GM23338 (cell line): ENCODE measurements around the gene ASCL2. TPM values are rescaled to one million over a fixed set of nuclear protein-coding genes. Genes with fewer than 3 reads are reported as not detected.

Source experiments
- ATAC-seq: fragments of 200-7000 bp; cut with Tn5 transposase; 3 replicates; pipeline ENCODE4 v1.9.1; 2020
- DNase-seq: peaks from one replicate; pipeline ENCODE4 v3.0.0-alpha.2; 2015; ENCODE audit warnings: low spot score
- H2AFZ ChIP-seq: fragments of 200-600 bp; sonication (generic); 2 replicates; pipeline ENCODE4 v1.8.0; 2016; ENCODE audit warnings: antibody characterized with exemption, mild to moderate bottlenecking, moderate library complexity
- H3F3A ChIP-seq: fragments of 200-600 bp; sonication (generic); replicated peaks from 2 replicates; pipeline ENCODE4 v1.8.0; 2017; ENCODE audit warnings: antibody characterized with exemption, mixed run types, low read depth
- H3K27ac ChIP-seq: fragments of 200-600 bp; sonication (generic); 2 replicates; pipeline ENCODE4 v1.6.1; 2016; ENCODE audit warnings: low read depth
- H3K27me3 ChIP-seq: fragments of 200-600 bp; sonication (generic); 2 replicates; pipeline ENCODE4 v1.8.0; 2016; ENCODE audit warnings: mild to moderate bottlenecking, mixed run types, moderate library complexity; ENCODE audit not compliant: insufficient read depth
- H3K36me3 ChIP-seq: fragments of 200-600 bp; sonication (generic); 2 replicates; pipeline ENCODE4 v1.8.0; 2016; ENCODE audit warnings: mild to moderate bottlenecking; ENCODE audit not compliant: insufficient read depth
- H3K4me1 ChIP-seq: fragments of 200-600 bp; sonication (generic); 2 replicates; pipeline ENCODE4 v1.8.0; 2016; ENCODE audit warnings: mild to moderate bottlenecking, moderate library complexity; ENCODE audit not compliant: insufficient read depth
- H3K4me2 ChIP-seq: fragments of 200-600 bp; sonication (generic); 2 replicates; pipeline ENCODE4 v1.7.1; 2017; ENCODE audit warnings: mixed run types
- H3K4me3 ChIP-seq: fragments of 200-600 bp; sonication (generic); 2 replicates; pipeline ENCODE4 v1.6.1; 2016; ENCODE audit warnings: mixed run types
- H3K79me2 ChIP-seq: fragments of 200-600 bp; sonication (generic); replicated peaks from 2 replicates; pipeline ENCODE4 v1.8.0; 2017; ENCODE audit warnings: mild to moderate bottlenecking; ENCODE audit not compliant: insufficient read depth
- H3K9me2 ChIP-seq: fragments of 200-600 bp; sonication (generic); 2 replicates; pipeline ENCODE4 v1.8.0; 2017; ENCODE audit not compliant: insufficient read depth
- H4K20me1 ChIP-seq: fragments of 200-600 bp; sonication (generic); replicated peaks from 2 replicates; pipeline ENCODE4 v1.8.0; 2017; ENCODE audit warnings: mild to moderate bottlenecking; ENCODE audit not compliant: insufficient read depth
- H3K27ac Mint-ChIP-seq: 2 replicates; pipeline ENCODE4 v1.8.0; 2020; ENCODE audit warnings: inconsistent platforms, mild to moderate bottlenecking, moderate library complexity, mixed read lengths
- H3K27me3 Mint-ChIP-seq: 3 replicates; pipeline ENCODE4 v1.8.0; 2022; ENCODE audit warnings: low read depth, mild to moderate bottlenecking, moderate library complexity, mixed read lengths, inconsistent platforms; ENCODE audit not compliant: insufficient read depth, poor library complexity
- H3K36me3 Mint-ChIP-seq: 3 replicates; pipeline ENCODE4 v1.8.0; 2021; ENCODE audit warnings: low read depth, mild to moderate bottlenecking, inconsistent platforms, moderate library complexity, mixed read lengths
- H3K4me1 Mint-ChIP-seq: 3 replicates; pipeline ENCODE4 v1.8.0; 2020; ENCODE audit warnings: mild to moderate bottlenecking, inconsistent platforms, mixed read lengths
- H3K4me3 Mint-ChIP-seq: 3 replicates; pipeline ENCODE4 v1.8.0; 2021; ENCODE audit warnings: moderate library complexity, mild to moderate bottlenecking, inconsistent platforms, mixed read lengths
- H3K9me3 Mint-ChIP-seq: 3 replicates; pipeline ENCODE4 v1.8.0; 2020; ENCODE audit warnings: moderate library complexity, mild to moderate bottlenecking, inconsistent platforms, mixed read lengths
- CREB1 ChIP-seq: fragments of 250-450 bp; sonication (Bioruptor Pico); IDR thresholded peaks from 2 replicates; pipeline ENCODE4 v1.5.0; 2020; ENCODE audit warnings: low read depth, mild to moderate bottlenecking, moderate library complexity
- CTCF ChIP-seq, 2 experiments: fragments of 200-600 bp in 1 of 2; sonication (generic) in 1 of 2; conservative IDR thresholded peaks; 2 replicates each; pipeline versions ENCODE4 v1.5.1 to v1.6.1; 2016 to 2017; ENCODE audit warnings: antibody characterized with exemption in 2 of 2, low read depth in 2 of 2, mild to moderate bottlenecking in 2 of 2, moderate library complexity in 1 of 2
- EZH2 ChIP-seq: fragments of 200-600 bp; sonication (generic); IDR thresholded peaks from one replicate; pipeline ENCODE4 v1.8.0; 2017; ENCODE audit warnings: antibody characterized with exemption, mild to moderate bottlenecking, low read depth; ENCODE audit not compliant: unreplicated experiment
- EZH2phosphoT487 ChIP-seq: fragments of 200-600 bp; sonication (generic); IDR thresholded peaks from one replicate; pipeline ENCODE4 v1.8.1; 2018; ENCODE audit warnings: antibody characterized with exemption; ENCODE audit not compliant: unreplicated experiment
- NANOG ChIP-seq: IDR thresholded peaks from 2 replicates; pipeline ENCODE4 v1.6.1; 2016; ENCODE audit warnings: antibody characterized with exemption, borderline replicate concordance
- POLR2AphosphoS5 ChIP-seq: IDR thresholded peaks from 2 replicates; pipeline ENCODE4 v1.6.1; 2016; ENCODE audit warnings: antibody characterized with exemption, low read depth
- ZNF114 ChIP-seq: fragments of 250-450 bp; sonication (Bioruptor Pico); IDR thresholded peaks from 2 replicates; pipeline ENCODE4 v1.5.0; 2020; ENCODE audit warnings: mild to moderate bottlenecking, moderate library complexity
- polyA plus RNA-seq: library from polyadenylated mRNA; unstranded; fragments of >200 nt; fragmentation: Nextera tagmentation; extraction: Ambion mirVana; gene quantifications from 2 replicates; pipeline ENCODE4 v1.2.1, GENCODE V29; 2016
- total RNA-seq: library from RNA; depleted of rRNA; stranded (reverse); fragments of >200 nt; shearing (Covaris generic); gene quantifications from 2 replicates; pipeline ENCODE4 v1.2.3, GENCODE V29; 2014
- TF ChIP-seq, protein P1 (sequence below): IDR thresholded peaks from 2 replicates; pipeline ENCODE4 v1.6.1; 2016; ENCODE audit warnings: antibody characterized with exemption
- TF ChIP-seq, protein P2 (sequence below): fragments of 250-450 bp; sonication (Bioruptor Pico); IDR thresholded peaks from 2 replicates; pipeline ENCODE4 v1.5.0; 2020; ENCODE audit warnings: mild to moderate bottlenecking, moderate library complexity
- TF ChIP-seq, protein P3 (sequence below): IDR thresholded peaks from one replicate; pipeline ENCODE4 v1.6.1; 2018; ENCODE audit warnings: antibody characterized with exemption; ENCODE audit not compliant: unreplicated experiment

Gene ASCL2
- total and polyA plus RNA-seq, 2 experiments from 2014 or later, result 0.57 to 1.6 TPM

- H3K27ac Mint-ChIP-seq, result no peak overlapping the region
- no peaks in the 10 kb centered on the region for H3K36me3 Mint-ChIP-seq
- DNase-seq, result no peak
Observed at GRCh38 chr11:2267306-2267850, 3.0 kb downstream of the ASCL2 start.

More at GRCh38 chr11:2267306-2267850, 3.0 kb downstream of the ASCL2 start:
- Histone ChIP-seq H2AFZ (no peak overlapping the region), H3K4me2 (no peak overlapping the region), H3K27ac (no peak overlapping the region), H3F3A (no peaks in the 10 kb centered on the region), H3K27me3 (peaks cover 53% of the 10 kb centered on the region), H3K4me3 (no peak overlapping the region), H3K36me3 (no peaks in the 10 kb centered on the region), H3K79me2 (no peaks in the 10 kb centered on the region), H3K9me2 (no peaks in the 10 kb centered on the region), H3K4me1 (peaks cover 6% of the 10 kb centered on the region), H4K20me1 (no peaks in the 10 kb centered on the region)
- no peak for ATAC-seq
- Mint-ChIP-seq H3K4me3 (no peak overlapping the region), H3K9me3 (peaks cover 5% of the 10 kb centered on the region; the same call in 2 of the 3 replicates), H3K27me3 (peaks cover 44% of the 10 kb centered on the region), H3K4me1 (peaks cover 12% of the 10 kb centered on the region)
- TF ChIP-seq, protein P1, sequence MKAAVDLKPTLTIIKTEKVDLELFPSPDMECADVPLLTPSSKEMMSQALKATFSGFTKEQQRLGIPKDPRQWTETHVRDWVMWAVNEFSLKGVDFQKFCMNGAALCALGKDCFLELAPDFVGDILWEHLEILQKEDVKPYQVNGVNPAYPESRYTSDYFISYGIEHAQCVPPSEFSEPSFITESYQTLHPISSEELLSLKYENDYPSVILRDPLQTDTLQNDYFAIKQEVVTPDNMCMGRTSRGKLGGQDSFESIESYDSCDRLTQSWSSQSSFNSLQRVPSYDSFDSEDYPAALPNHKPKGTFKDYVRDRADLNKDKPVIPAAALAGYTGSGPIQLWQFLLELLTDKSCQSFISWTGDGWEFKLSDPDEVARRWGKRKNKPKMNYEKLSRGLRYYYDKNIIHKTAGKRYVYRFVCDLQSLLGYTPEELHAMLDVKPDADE, result no peak
- TF ChIP-seq CREB1 (CRISPR knock-in tag), result no peak
- no peak for TF ChIP-seq ZNF114 (CRISPR knock-in tag)
- TF ChIP-seq EZH2, result no peak
- no peak for TF ChIP-seq NANOG
- no peak for TF ChIP-seq POLR2AphosphoS5
- TF ChIP-seq, protein P2, sequence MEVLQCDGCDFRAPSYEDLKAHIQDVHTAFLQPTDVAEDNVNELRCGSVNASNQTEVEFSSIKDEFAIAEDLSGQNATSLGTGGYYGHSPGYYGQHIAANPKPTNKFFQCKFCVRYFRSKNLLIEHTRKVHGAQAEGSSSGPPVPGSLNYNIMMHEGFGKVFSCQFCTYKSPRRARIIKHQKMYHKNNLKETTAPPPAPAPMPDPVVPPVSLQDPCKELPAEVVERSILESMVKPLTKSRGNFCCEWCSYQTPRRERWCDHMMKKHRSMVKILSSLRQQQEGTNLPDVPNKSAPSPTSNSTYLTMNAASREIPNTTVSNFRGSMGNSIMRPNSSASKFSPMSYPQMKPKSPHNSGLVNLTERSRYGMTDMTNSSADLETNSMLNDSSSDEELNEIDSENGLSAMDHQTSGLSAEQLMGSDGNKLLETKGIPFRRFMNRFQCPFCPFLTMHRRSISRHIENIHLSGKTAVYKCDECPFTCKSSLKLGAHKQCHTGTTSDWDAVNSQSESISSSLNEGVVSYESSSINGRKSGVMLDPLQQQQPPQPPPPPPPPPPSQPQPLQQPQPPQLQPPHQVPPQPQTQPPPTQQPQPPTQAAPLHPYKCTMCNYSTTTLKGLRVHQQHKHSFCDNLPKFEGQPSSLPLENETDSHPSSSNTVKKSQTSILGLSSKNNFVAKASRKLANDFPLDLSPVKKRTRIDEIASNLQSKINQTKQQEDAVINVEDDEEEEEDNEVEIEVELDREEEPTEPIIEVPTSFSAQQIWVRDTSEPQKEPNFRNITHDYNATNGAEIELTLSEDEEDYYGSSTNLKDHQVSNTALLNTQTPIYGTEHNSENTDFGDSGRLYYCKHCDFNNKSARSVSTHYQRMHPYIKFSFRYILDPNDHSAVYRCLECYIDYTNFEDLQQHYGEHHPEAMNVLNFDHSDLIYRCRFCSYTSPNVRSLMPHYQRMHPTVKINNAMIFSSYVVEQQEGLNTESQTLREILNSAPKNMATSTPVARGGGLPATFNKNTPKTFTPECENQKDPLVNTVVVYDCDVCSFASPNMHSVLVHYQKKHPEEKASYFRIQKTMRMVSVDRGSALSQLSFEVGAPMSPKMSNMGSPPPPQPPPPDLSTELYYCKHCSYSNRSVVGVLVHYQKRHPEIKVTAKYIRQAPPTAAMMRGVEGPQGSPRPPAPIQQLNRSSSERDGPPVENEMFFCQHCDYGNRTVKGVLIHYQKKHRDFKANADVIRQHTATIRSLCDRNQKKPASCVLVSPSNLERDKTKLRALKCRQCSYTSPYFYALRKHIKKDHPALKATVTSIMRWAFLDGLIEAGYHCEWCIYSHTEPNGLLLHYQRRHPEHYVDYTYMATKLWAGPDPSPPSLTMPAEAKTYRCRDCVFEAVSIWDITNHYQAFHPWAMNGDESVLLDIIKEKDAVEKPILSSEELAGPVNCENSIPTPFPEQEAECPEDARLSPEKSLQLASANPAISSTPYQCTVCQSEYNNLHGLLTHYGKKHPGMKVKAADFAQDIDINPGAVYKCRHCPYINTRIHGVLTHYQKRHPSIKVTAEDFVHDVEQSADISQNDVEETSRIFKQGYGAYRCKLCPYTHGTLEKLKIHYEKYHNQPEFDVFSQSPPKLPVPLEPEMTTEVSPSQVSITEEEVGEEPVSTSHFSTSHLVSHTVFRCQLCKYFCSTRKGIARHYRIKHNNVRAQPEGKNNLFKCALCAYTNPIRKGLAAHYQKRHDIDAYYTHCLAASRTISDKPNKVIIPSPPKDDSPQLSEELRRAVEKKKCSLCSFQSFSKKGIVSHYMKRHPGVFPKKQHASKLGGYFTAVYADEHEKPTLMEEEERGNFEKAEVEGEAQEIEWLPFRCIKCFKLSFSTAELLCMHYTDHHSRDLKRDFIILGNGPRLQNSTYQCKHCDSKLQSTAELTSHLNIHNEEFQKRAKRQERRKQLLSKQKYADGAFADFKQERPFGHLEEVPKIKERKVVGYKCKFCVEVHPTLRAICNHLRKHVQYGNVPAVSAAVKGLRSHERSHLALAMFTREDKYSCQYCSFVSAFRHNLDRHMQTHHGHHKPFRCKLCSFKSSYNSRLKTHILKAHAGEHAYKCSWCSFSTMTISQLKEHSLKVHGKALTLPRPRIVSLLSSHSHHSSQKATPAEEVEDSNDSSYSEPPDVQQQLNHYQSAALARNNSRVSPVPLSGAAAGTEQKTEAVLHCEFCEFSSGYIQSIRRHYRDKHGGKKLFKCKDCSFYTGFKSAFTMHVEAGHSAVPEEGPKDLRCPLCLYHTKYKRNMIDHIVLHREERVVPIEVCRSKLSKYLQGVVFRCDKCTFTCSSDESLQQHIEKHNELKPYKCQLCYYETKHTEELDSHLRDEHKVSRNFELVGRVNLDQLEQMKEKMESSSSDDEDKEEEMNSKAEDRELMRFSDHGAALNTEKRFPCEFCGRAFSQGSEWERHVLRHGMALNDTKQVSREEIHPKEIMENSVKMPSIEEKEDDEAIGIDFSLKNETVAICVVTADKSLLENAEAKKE (CRISPR knock-in tag), result no peak
- no peak for TF ChIP-seq CTCF (conservative IDR thresholded peaks at IDR 0.05; ENCODE audit: low read depth in 2 of 2)
- no peak for TF ChIP-seq EZH2phosphoT487
- TF ChIP-seq, protein P3, sequence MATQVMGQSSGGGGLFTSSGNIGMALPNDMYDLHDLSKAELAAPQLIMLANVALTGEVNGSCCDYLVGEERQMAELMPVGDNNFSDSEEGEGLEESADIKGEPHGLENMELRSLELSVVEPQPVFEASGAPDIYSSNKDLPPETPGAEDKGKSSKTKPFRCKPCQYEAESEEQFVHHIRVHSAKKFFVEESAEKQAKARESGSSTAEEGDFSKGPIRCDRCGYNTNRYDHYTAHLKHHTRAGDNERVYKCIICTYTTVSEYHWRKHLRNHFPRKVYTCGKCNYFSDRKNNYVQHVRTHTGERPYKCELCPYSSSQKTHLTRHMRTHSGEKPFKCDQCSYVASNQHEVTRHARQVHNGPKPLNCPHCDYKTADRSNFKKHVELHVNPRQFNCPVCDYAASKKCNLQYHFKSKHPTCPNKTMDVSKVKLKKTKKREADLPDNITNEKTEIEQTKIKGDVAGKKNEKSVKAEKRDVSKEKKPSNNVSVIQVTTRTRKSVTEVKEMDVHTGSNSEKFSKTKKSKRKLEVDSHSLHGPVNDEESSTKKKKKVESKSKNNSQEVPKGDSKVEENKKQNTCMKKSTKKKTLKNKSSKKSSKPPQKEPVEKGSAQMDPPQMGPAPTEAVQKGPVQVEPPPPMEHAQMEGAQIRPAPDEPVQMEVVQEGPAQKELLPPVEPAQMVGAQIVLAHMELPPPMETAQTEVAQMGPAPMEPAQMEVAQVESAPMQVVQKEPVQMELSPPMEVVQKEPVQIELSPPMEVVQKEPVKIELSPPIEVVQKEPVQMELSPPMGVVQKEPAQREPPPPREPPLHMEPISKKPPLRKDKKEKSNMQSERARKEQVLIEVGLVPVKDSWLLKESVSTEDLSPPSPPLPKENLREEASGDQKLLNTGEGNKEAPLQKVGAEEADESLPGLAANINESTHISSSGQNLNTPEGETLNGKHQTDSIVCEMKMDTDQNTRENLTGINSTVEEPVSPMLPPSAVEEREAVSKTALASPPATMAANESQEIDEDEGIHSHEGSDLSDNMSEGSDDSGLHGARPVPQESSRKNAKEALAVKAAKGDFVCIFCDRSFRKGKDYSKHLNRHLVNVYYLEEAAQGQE, result no peak
